HG03064 (cell line): ENCODE measurements around the gene CCL16.
"Not testable (repeated sequence)": the region's sequence is repeated elsewhere in the genome, so short reads cannot be mapped to it uniquely, and the experiment has no call there.

Source experiments
- ATAC-seq: cut with Tn5 transposase; IDR thresholded peaks from one replicate; pipeline ENCODE4 v1.9.1; 2021; ENCODE audit warnings: low read depth; ENCODE audit not compliant: unreplicated experiment

CCL16 gene

DNA sequence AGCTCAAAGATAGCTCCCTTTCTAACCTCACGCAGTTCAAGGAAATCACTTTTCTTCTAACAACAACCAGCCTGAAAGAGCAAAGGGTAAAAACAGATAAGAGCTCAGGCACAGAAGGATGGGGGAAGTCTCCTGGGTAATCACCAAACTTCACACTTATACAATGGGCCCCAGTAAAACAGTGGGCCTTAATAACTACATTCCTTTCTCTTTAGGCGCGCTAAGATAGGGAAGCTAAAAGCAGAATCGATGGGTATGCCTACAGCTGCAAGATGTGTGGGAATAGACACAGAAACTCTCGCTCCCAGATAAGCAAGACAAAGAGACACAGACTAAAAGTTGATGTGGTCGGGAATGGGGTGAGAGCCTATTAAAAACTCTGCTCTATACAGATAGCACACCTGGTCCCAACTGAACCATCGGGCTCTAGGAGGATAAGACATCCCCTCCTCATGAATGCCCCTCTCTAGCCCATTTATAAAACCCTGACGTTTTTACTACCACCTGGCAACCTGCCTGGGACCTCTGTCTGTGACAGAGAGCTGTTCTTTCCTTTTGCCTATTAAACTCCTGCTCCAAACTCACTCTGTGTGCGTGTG lies 38.6 kb downstream of the CCL16 start:
- ATAC-seq, result no peak

DNA sequence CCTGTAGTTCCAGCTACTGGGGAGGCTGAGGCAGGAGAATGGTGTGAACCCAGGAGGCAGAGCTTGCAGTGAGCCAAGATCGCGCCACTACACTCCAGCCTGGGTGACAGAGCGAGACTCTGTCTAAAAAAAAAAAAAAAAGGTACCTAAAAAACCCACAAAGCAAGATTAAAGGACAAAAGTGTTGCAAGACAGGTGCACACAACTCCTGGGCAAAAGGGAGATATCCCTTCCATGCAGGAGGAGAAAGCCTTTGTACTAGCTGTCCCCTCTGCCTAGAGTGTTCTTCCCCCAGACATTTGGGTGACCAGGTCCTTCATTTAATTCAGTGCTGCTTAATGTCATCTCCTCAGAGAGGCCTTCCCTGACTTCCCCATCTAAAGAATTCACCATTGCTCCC lies 42.8 kb downstream of the CCL16 start:
- not testable (repeated sequence) for ATAC-seq

DNA sequence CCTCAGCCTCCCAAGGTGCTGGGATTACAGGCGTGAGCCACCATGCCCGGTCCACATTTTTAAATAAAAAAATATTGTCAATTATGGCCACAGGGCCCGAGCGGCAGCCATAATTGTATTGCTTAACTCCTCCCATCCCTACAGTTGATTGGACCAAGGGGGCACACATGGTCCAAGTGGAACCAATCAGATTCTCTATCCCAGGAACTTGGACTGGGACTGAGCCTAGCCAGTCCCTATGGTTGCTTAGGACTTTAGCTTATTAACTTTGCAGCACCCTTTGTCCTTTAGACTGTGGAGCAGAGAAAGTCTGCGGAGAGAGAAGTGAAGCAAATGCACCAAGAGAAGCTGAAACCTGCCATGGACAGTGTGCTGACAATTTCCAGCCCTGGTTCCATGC lies 45.2 kb downstream of the CCL16 start:
- no peak for ATAC-seq

DNA sequence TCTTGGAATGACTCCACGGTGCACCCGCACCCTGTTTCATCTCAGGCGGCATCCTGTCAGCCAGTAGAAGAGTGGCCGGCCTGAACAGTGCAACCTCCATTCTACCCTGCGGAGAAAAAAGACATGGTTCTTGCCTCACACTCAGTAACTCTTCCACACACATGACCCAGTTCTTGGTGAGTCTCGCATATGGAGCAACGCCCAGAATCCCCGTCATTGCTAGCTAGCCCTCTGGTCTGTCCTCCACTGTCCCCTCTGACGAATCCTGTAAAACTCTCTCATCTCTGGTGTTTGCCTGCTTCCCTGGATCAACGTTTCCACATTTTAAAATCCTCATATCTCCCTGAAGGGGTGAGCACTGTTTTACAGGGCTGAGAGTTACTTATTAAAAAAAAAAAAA lies 46.5 kb downstream of the CCL16 start:
- ATAC-seq, result no peak

DNA sequence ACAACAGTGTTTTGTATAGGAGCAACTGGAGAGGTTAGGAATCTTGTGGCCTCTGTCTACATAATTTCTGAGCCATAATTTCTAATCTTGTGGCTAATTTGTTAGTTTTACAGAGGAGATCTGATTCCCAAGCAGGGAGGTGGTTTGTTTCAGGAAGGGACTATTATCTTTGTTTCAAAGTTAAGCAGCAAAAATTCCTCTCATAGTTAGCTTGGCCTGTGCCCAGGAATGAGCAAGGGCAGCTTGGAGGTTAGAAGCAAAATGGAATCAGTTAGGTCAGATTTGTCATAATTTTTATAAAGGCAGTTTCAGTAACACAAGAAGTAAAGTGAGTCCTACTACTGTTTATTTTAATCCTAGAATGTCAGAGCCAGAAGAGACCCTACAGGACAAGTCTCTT lies 48.7 kb downstream of the CCL16 start:
- no peak for ATAC-seq

DNA sequence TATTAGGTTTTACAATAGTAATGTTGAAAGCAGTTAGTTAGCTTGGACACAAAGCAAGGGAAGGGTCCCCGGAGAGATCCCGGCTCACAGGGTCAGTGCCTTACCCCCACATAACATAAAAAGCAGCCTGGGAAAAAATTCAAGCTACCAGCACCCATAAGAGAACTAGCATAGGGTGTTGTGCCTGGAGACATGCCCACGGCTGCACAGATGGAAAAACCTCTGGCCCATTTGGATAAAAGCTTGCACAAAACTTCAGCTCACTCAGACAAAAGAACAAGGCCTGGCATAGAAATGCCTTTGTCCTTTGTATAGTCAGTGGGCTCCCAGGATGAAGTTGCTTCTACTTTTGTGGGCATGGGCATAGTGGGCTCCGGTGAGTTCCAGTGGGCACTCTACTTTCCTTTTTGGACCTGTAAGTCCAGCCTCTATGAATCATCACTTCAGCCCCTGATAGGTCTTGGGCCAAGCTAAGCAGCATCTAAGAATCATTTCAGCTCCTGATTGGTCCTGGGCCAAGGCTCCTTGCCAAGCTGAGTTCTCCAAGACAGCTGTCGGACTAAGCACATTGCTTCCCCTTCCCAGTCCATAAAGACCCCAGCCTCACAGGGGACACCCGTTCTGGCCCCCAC lies 49.4 kb downstream of the CCL16 start:
- ATAC-seq, result no peak

DNA sequence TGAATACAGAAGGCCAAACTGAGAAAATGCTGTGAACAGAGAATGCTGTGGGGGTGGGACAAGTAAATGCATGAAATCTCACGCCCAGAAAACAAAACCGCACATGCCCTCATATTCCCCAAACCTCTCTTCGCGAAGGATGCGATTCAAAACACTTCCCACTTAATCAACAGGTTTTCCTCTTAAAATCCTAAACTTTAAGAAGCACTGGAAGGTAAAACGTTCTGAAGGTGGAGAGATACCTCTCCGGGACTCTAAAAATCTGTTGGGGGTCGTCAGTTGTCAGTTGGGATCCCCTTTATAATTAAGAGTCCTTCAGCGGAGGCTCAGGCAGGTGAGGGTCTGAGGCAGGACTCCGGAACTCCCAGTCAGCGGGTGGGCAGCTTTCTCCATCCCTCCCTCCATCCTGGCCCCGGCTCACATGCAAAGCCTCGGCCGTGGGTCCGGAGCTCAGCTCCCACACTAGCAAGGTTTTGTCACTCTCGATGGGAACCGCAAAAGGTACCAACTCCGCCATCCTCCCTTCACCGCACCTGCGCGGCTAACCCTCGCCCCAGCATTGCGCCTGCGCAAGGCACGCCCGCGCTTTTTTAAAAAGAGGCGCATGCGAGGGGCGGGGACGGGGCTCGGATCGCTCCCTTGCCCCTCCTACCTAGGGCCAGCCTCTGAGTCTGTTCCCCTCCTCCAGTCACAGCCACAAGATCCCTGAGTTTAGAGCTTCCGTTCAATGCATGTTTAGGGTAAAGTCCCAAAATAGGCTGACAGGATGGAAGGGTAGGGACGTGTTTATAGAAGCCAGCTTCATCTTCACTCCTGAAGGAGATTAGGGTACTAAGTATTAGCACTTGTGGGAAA lies 50.9 kb downstream of the CCL16 start, which contains the start of gene RDM1:
RDM1 (minus strand) TSS at position 563 of the 855 bp plus-strand sequence; CDS start at position 517, 46 bp downstream.
- ATAC-seq, result no peak

DNA sequence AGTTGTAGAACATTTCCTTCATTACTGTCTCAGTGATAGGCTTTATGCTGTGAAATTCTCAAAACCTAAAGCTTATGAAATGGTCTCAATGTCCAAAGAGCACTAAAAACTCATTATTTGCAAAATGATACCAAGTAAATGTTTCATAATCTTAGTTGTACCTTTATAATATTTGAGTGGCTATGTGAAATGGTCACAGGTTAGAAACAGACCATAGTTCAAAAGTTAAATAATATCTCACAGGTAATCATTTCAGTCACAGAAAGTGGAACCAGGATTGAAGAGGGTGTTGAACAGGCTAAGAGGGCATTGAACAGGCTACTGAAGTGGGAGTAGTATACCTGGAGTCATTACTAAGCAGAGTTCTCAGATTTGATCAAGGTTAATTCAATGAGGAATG lies 53.6 kb downstream of the CCL16 start:
- ATAC-seq, result no peak
